ENCODE data around the gene PPP1CC. TPM values are rescaled to one million over a fixed set of nuclear protein-coding genes. Genes with fewer than 3 reads are reported as not detected.

PPP1CC gene
- total RNA-seq, 1 donor from 2014 or later: 156 TPM

DNA sequence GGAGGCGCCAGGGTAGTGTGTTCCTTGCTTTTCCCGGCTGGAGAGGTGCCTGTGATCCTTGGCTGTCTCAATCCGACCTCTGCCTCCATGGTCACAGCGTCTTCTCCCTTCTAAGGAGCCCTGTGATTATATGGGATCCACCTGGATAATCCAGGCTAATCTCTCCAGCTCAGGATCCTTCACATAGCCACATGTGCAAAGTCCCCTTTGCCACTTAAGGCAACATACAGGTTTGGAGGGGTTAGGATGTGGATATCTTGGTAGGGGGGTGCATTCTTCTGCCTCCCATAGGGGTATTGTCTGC lies 52.6 kb downstream of the PPP1CC start:
- H3K36me3 ChIP-seq: no peaks in the 10 kb centered on the region
- intact Hi-C loops (cut with micrococcal nuclease): no loop called here
- H3K27me3 ChIP-seq (ENCODE audit: low read depth): no peaks in the 10 kb centered on the region
- H3K4me3 ChIP-seq: peak overlapping the region; percentile 91
- TF ChIP-seq, protein P1, sequence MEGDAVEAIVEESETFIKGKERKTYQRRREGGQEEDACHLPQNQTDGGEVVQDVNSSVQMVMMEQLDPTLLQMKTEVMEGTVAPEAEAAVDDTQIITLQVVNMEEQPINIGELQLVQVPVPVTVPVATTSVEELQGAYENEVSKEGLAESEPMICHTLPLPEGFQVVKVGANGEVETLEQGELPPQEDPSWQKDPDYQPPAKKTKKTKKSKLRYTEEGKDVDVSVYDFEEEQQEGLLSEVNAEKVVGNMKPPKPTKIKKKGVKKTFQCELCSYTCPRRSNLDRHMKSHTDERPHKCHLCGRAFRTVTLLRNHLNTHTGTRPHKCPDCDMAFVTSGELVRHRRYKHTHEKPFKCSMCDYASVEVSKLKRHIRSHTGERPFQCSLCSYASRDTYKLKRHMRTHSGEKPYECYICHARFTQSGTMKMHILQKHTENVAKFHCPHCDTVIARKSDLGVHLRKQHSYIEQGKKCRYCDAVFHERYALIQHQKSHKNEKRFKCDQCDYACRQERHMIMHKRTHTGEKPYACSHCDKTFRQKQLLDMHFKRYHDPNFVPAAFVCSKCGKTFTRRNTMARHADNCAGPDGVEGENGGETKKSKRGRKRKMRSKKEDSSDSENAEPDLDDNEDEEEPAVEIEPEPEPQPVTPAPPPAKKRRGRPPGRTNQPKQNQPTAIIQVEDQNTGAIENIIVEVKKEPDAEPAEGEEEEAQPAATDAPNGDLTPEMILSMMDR (IDR thresholded peaks at IDR 0.05; ENCODE audit: borderline replicate concordance): no peak
- peak overlapping the region; percentile 86 for H3K27ac ChIP-seq (replicated peaks)
- no peak for DNase-seq
- H3K4me1 ChIP-seq: peaks cover 37% of the 10 kb centered on the region
- H3K9me3 ChIP-seq (replicated peaks): peaks cover 3% of the 10 kb centered on the region

DNA sequence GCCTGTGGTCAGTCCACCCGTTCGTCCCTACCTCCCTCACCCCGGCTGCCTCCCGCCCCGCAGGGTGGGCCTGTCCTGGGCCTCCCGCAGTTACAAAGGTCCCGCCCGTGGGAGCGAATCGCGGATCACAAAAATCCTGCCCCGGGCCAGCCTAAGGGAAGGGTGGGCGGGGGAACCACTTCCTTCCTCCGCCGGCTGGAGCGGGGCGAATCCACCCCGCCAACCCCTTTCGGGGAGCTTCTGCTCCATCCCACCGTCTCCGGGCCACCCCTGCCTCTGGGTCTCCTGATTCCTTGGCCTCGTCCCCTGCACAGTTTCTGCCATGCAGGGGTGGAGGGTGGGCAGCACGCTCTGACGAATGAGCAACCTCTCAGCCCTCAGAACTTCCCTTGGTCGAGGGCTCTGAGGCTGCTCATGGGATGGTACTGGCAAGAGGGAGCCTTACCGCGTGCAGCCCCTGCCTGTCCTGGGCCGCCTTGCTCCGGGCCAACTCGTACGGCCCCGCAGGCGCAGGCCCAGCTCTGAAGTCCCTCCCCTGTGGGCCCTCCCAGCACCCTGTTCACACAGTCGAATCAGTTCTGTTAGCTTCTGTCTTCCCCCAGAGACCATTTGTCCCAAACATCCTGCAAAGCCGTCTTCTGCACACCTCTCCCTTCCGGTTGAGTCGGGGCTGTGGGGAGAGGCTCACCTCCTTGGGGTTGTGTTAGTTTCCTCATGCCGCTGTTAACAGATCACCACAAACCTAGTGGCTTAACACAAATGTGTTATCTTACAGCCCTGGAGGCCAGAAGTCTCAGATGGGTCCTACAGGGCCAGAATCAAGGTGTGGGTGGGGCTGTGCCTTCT lies 53.2 kb downstream of the PPP1CC start:
- no peaks in the 10 kb centered on the region for H3K36me3 ChIP-seq
- peak; percentile 73 for DNase-seq
- peak overlapping the region; percentile 86 for H3K27ac ChIP-seq (replicated peaks)
- H3K4me3 ChIP-seq: peak overlapping the region; percentile 91
- TF ChIP-seq, protein P1 (IDR thresholded peaks at IDR 0.05; ENCODE audit: borderline replicate concordance): no peak
- peaks cover 4% of the 10 kb centered on the region for H3K9me3 ChIP-seq (replicated peaks)
- intact Hi-C loops (cut with micrococcal nuclease): no loop called here
- no peaks in the 10 kb centered on the region for H3K27me3 ChIP-seq (ENCODE audit: low read depth)
- H3K4me1 ChIP-seq: peaks cover 34% of the 10 kb centered on the region

DNA sequence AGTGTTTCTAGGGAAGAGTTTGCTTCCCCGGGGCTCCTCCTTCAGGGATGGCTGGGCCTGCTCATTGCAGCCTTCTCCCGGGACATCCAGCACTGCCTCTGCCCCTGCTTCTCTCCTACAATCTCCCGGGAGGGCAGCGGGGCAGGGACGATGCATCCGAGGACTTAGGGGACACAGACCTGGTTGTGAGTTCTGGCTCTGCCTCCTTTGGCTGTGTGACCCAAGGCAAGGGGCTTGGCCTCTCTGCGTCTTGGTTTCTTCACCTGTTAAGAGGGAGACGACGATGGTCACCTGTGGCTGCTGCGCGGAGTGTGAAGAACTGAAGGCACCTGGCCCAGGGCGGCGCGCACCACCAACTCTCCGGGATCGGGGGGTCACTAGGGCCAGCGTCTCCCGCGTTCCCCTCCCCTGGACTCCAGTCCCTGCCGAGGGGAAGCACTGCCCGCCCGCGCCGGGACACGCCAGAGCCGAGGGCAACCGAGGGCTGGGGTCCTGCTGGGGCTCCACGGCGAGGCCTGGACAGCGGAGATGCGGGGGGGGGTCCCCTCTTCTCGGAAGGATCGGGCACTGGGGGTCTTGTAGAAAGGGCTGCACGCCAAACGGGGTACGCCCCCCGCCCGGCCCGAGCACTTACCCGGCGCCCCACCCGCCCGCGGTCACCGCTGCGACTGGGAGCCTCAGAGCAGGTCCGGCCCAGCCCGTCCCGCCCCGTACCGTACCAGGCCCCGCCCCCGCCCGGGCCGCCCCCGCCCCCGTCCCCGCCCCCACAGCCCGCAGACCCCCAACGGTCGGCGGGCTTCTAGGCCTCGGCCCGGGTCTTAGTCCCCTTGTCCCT lies 54.0 kb downstream of the PPP1CC start, which contains the start of gene HVCN1:
TSS of gene HVCN1 (minus strand) at position 670 of the 835 bp plus-strand sequence. CDS start 5,870 bp downstream, outside the sequence.
- TF ChIP-seq, protein P1 (IDR thresholded peaks at IDR 0.05; ENCODE audit: borderline replicate concordance): no peak
- peak within 1 kb of the TSS; percentile 86 for H3K27ac ChIP-seq (replicated peaks)
- no peaks in the 10 kb centered on the region for H3K36me3 ChIP-seq
- intact Hi-C loops (cut with micrococcal nuclease): no loop called here
- peak; percentile 63 for DNase-seq
- H3K27me3 ChIP-seq (ENCODE audit: low read depth): no peaks in the 10 kb centered on the region
- H3K4me1 ChIP-seq: peaks cover 30% of the 10 kb centered on the region
- peak within 1 kb of the TSS; percentile 91 for H3K4me3 ChIP-seq
- H3K9me3 ChIP-seq (replicated peaks): peaks cover 4% of the 10 kb centered on the region

DNA sequence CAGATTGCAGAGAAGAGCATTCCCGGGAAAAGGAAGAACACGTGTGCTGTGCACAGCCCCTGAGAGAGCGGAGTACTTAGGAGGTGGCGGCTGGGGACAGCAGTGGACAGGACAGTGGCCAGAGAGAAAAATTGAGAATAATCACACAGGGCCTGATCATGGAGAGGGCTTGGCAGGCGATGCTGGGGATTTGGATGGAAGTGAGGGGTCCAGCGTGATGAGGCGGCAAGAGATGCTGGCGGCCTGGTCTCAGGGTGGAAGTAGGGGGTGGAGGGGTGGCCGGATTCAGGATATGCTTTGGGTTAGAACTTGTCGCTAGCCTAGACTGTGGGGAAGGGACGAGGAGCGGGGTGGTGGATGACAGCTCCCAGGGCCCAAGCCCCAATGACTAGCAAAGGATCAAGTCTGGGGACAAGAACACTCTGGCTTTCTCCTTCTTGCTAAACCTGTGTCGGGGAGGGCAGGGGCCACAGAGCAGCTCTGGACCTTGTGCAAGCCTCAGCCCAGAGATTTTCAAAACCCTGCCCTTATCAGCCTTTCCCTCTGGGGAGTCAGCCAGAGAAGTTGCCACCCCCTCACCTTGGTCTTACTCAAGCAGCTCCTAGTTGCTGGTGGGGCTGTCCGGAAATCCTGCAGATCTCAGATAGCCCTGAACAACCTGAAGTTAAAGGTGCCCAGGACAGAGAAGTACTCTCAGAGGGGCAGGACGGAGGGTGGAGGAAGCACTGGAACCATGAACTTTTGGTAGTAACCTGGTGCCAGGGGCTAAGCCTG lies 55.1 kb downstream of the PPP1CC start:
- H3K4me1 ChIP-seq: peaks cover 30% of the 10 kb centered on the region
- H3K4me3 ChIP-seq: peak overlapping the region; percentile 91
- peak overlapping the region; percentile 86 for H3K27ac ChIP-seq (replicated peaks)
- peaks cover 4% of the 10 kb centered on the region for H3K9me3 ChIP-seq (replicated peaks)
- TF ChIP-seq, protein P1 (IDR thresholded peaks at IDR 0.05; ENCODE audit: borderline replicate concordance): no peak
- H3K27me3 ChIP-seq (ENCODE audit: low read depth): no peaks in the 10 kb centered on the region
- intact Hi-C loops (cut with micrococcal nuclease): no loop called here
- peaks cover 7% of the 10 kb centered on the region for H3K36me3 ChIP-seq
- no peak for DNase-seq

DNA sequence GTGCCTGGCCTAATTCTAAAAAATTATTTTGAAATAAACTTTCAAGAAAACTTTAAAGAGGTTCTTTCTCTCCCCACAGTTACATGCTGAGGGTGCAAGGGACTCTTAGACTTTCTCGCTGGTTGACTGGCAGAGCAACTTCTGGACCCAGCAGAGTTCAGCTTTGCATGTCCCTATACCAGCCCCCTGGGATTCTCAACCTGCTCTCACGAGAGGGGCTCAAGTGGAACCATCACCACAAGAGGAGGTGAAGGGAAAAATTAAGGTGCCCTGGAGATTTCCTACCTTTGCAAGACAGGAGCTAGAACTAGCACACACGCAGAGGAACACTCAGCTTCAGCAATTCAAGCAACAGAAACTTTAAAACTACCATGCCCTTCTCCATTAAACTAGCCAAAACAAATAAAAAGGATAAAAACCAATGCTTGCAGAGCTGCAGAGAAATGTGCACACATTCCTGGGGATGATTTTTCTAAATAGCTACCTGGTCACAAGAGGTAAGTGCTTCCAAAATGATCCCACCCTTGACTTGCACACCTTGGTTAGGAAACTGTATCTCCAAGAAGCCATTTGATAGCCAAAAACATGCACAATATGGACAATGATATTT lies 56.3 kb downstream of the PPP1CC start:
- TF ChIP-seq, protein P1 (IDR thresholded peaks at IDR 0.05; ENCODE audit: borderline replicate concordance): no peak
- intact Hi-C loops (cut with micrococcal nuclease): no loop called here
- H3K27me3 ChIP-seq (ENCODE audit: low read depth): no peaks in the 10 kb centered on the region
- H3K36me3 ChIP-seq: peaks cover 11% of the 10 kb centered on the region
- no peak for DNase-seq
- no peak overlapping the region for H3K27ac ChIP-seq (replicated peaks)
- no peak overlapping the region for H3K4me3 ChIP-seq
- peaks cover 30% of the 10 kb centered on the region for H3K4me1 ChIP-seq
- peaks cover 4% of the 10 kb centered on the region for H3K9me3 ChIP-seq (replicated peaks)
